22Rv1 (cell line): ENCODE data around the gene CPA1.

Source experiments
- H3K27ac ChIP-seq: fragments of 450-650 bp; 2 replicates; pipeline ENCODE4 v1.5.1; 2017
- ZFX ChIP-seq: fragments of 450-650 bp; IDR thresholded peaks from 2 replicates; pipeline ENCODE4 v1.6.1; 2017; ENCODE audit warnings: antibody characterized with exemption, borderline replicate concordance
- TF ChIP-seq, protein P1 (sequence below): fragments of 450-650 bp; IDR thresholded peaks from 2 replicates; pipeline ENCODE4 v1.5.1; 2017; ENCODE audit warnings: mild to moderate bottlenecking

CPA1 gene

DNA sequence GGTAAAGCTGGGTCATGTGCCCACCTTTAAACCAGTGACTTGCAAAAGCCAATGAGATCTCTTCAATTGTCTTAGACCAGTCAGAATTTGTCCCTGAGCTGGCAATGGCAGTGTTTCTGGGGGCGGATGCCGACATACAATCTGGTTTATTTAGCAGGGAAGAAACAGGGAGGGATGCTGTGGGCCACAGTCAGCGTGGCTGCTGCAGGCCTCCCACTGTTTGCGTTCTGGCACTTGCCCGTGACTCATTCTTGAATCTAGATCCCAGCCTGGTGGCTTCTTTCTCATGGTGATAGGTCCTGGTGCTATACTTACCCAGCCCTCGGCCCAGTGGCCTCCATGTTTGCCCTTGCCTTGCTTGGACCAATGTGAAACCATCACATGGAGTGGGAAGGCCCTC lies 3.1 kb upstream of the CPA1 start:
- no peak for TF ChIP-seq ZFX
- H3K27ac ChIP-seq: no peak overlapping the region

DNA sequence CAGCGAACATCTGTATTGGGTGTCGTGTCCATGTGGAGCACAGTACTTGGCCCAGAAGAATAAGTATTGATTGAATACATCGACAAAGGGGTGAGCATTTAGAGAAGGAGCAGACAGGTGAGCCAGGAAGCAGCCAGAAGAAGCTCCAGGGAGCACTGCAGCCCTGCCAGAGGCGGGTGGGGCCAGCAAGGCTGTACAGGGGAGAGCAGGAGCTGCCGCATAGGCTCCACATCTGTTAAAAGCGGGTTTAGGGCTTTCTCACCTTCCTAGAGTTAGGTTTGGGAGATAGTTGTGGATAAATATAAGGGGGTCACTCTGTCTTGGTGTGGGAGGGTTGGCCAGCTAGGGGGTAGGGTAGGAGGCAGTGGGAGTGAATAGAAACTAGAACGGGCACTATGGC lies 1.3 kb upstream of the CPA1 start:
- TF ChIP-seq ZFX: no peak
- TF ChIP-seq, protein P1, sequence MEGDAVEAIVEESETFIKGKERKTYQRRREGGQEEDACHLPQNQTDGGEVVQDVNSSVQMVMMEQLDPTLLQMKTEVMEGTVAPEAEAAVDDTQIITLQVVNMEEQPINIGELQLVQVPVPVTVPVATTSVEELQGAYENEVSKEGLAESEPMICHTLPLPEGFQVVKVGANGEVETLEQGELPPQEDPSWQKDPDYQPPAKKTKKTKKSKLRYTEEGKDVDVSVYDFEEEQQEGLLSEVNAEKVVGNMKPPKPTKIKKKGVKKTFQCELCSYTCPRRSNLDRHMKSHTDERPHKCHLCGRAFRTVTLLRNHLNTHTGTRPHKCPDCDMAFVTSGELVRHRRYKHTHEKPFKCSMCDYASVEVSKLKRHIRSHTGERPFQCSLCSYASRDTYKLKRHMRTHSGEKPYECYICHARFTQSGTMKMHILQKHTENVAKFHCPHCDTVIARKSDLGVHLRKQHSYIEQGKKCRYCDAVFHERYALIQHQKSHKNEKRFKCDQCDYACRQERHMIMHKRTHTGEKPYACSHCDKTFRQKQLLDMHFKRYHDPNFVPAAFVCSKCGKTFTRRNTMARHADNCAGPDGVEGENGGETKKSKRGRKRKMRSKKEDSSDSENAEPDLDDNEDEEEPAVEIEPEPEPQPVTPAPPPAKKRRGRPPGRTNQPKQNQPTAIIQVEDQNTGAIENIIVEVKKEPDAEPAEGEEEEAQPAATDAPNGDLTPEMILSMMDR: no peak
- H3K27ac ChIP-seq: no peak overlapping the region

DNA sequence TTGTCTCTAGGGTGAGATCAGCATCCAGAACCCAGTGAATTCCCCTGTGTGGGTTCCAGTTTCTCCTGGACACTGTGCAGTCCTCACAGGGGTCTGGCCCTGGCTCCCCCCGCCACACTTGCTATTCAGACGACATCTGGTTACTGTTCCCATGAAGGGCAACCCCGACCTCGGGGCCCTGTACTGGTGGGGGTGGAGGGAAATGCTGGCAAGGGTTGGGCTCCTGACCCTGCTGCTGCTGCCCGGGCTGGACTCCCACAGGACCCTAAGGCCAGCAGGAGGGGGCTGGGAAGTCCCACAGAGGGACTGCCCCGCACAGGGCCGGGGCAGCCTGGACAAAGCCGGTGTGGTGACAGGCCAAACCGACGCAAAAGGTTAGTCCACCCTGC lies 768 bp upstream of the CPA1 start:
- TF ChIP-seq, protein P1: no peak
- no peak for TF ChIP-seq ZFX
- no peak overlapping the region for H3K27ac ChIP-seq

DNA sequence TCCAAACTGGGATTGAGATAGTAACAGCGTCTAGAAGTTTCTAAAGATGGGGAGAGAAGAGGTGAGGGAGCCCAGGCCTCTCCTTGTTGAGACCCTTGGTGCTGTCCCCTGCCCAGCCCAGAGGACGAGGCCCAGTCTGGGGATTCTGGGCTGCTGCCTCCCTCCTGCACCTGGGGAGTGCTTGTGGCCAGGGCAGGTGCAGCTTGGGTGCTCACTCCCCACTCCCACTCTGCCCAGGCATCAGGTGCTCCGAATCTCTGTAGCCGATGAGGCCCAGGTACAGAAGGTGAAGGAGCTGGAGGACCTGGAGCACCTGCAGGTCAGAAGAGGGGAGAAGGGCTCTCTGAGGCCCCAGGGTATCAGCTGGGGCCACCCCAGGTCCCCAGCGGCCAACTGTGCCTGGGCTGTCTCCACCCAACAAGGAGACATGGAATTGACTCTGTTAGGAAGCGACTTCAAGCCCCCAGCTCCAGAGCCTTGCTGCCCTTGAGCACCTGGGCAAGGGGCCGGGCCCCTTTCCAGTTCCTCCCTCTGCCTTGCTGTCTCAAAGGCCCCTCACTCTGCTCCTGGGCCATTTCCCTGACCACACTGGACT lies 664 bp downstream of the CPA1 start:
- H3K27ac ChIP-seq: no peak overlapping the region
- no peak for TF ChIP-seq ZFX

DNA sequence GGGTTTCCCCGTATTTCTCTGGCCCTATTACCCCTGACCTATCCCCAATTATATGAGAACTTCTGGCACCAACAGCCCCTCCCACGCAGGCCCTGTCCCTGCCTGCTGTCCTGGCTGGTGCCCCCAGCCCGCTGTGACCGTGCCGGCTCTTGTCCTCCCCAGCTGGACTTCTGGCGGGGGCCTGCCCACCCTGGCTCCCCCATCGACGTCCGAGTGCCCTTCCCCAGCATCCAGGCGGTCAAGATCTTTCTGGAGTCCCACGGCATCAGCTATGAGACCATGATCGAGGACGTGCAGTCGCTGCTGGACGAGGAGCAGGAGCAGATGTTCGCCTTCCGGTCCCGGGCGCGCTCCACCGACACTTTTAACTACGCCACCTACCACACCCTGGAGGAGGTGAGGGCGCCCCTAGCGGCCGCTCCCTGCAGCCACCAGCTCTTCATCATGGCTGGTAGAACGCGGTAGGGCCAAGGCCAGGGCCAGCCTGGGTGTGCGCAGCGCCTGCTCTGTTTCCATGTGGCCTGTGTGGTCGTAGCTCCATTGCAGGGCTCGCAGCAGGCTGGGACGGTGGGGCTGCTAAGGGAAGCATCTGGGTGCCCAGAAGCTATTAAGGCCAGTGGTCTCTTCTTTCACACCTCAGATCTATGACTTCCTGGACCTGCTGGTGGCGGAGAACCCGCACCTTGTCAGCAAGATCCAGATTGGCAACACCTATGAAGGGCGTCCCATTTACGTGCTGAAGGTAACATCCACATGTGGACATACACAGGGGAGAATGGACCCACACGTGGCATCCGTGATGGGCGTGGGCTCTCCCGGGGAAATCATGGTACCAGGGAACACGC lies 1.4 kb downstream of the CPA1 start:
- no peak overlapping the region for H3K27ac ChIP-seq
- no peak for TF ChIP-seq ZFX
- TF ChIP-seq, protein P1: peak; percentile 91

DNA sequence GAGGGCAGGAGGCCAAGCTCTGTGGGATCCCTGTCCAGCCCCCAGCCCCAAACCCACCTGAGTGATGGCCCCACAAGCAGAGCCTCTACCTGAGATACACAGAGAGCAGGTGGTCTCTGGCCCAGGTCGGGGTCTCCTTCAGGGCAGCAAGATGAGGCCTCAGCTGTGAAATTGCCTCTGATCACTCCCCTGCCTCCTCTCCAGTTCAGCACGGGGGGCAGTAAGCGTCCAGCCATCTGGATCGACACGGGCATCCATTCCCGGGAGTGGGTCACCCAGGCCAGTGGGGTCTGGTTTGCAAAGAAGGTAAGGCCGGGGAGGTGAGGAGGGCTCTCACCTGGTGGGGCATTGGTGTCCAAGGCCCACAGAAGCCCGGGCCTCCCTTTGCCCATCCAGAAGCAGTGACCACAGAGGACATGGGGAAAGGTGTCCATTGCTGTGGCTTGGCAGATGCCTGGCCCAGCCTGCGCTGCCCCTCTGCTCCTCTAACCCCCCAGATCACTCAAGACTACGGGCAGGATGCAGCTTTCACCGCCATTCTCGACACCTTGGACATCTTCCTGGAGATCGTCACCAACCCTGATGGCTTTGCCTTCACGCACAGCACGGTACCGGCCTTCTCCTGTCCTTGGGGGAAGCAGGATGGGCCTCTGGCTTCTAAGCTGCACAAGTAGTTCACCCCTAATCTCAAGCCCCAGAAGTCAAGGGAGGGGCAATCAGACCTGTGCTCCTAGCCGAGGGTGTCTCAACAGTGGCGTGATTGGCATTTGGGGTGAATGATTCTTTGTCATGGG lies 3.1 kb downstream of the CPA1 start:
- no peak for TF ChIP-seq ZFX
- TF ChIP-seq, protein P1: no peak
- H3K27ac ChIP-seq: no peak overlapping the region

DNA sequence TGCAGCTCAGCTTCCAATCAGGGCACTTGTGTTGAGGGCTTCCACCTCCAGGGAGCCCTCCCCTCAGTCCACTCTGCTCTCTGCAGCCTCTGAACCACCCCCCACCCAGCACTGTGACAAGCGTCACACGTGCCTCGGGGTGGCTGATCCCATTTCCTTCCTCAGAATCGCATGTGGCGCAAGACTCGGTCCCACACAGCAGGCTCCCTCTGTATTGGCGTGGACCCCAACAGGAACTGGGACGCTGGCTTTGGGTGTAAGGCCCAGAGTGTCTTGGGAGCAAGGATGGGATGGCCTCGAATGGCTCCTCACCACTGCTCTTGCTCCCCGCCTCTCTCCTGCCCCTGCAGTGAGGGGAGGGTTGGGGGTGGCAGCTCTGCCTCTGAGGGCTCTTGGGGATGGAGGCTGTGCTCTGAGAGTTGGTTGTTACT lies 4.1 kb downstream of the CPA1 start:
- TF ChIP-seq ZFX: no peak
- TF ChIP-seq, protein P1: no peak
- no peak overlapping the region for H3K27ac ChIP-seq

DNA sequence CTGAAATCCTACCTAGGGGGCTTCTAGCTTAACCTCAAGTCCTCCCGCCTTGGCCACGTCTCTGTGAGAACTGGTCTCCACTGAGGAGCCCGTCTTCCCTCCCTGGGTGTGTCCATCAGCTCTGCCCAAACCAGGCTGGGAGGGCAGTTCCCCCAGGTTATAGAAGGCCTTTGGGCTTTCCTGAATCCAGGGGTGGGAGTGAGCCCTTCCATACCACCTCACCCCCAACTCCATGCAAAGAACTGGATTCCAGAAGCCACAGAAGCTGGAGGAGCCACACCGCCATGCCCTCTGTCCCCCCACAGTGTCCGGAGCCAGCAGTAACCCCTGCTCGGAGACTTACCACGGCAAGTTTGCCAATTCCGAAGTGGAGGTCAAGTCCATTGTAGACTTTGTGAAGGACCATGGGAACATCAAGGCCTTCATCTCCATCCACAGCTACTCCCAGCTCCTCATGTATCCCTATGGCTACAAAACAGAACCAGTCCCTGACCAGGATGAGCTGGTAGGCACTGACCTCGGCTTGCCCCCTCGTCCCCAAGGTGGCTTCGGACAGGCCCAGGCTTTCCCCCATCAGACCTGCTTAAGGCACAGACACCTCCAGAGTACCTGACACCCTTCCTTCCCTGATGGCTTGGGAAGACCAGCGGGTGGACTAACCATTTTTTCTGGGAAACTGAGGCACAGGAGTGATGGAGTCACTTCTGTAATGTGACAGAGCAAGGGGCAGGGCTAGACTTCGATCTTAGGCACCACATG lies 4.7 kb downstream of the CPA1 start:
- TF ChIP-seq, protein P1: no peak
- no peak for TF ChIP-seq ZFX
- no peak overlapping the region for H3K27ac ChIP-seq
